Glutamatergic neuron (in vitro differentiated cells): ENCODE data around the gene CNNM1. TPM values are rescaled to one million over a fixed set of nuclear protein-coding genes. Genes with fewer than 3 reads are reported as not detected.

Experiments used
- DNase-seq: peaks from one replicate; pipeline ENCODE4 v3.0.0; 2022
- H3K27ac Mint-ChIP-seq: one replicate; pipeline ENCODE4 v1.8.0; 2020; ENCODE audit warnings: mild to moderate bottlenecking, mixed read lengths, inconsistent platforms; ENCODE audit not compliant: unreplicated experiment
- H3K27me3 Mint-ChIP-seq: one replicate; pipeline ENCODE4 v1.8.0; 2020; ENCODE audit warnings: mild to moderate bottlenecking, moderate library complexity, mixed read lengths, inconsistent platforms; ENCODE audit not compliant: unreplicated experiment
- H3K36me3 Mint-ChIP-seq: one replicate; pipeline ENCODE4 v1.8.0; 2020; ENCODE audit warnings: mild to moderate bottlenecking, mixed read lengths, inconsistent platforms; ENCODE audit not compliant: unreplicated experiment
- H3K4me1 Mint-ChIP-seq: one replicate; pipeline ENCODE4 v1.8.0; 2020; ENCODE audit warnings: mild to moderate bottlenecking, low read depth, mixed read lengths, inconsistent platforms; ENCODE audit not compliant: unreplicated experiment
- H3K4me3 Mint-ChIP-seq: one replicate; pipeline ENCODE4 v1.8.0; 2020; ENCODE audit warnings: mild to moderate bottlenecking, mixed read lengths, inconsistent platforms; ENCODE audit not compliant: unreplicated experiment
- H3K9me3 Mint-ChIP-seq: one replicate; pipeline ENCODE4 v1.8.0; 2020; ENCODE audit warnings: mild to moderate bottlenecking, moderate library complexity, mixed read lengths, inconsistent platforms; ENCODE audit not compliant: unreplicated experiment
- total RNA-seq: library from RNA; stranded (reverse); fragmentation: NEBNext Ultra II Directional; extraction: Animal tissue kit (Norgen Biotek cat#: 25700); gene quantifications from one replicate; pipeline ENCODE4 v1.2.1, GENCODE V29; 2021; ENCODE audit not compliant: unreplicated experiment
- TF ChIP-seq, protein P1 (sequence below): fragments of 200-600 bp; sonication (generic); IDR thresholded peaks from one replicate; pipeline ENCODE4 v1.5.0; 2021; ENCODE audit not compliant: partially characterized antibody, unreplicated experiment

CNNM1 gene
- total RNA-seq, 1 donor from 2014 or later, result 0.10 TPM

GRCh38 chr10:99410876-99411275 is 81.7 kb downstream of the CNNM1 start:
- Mint-ChIP-seq H3K36me3 (no peaks in the 10 kb centered on the region), H3K4me1 (no peaks in the 10 kb centered on the region), H3K27ac (no peak overlapping the region), H3K9me3 (peaks cover under 1% of the 10 kb centered on the region), H3K27me3 (peaks cover 3% of the 10 kb centered on the region), H3K4me3 (no peak overlapping the region)
- DNase-seq, result no peak
- TF ChIP-seq, protein P1, sequence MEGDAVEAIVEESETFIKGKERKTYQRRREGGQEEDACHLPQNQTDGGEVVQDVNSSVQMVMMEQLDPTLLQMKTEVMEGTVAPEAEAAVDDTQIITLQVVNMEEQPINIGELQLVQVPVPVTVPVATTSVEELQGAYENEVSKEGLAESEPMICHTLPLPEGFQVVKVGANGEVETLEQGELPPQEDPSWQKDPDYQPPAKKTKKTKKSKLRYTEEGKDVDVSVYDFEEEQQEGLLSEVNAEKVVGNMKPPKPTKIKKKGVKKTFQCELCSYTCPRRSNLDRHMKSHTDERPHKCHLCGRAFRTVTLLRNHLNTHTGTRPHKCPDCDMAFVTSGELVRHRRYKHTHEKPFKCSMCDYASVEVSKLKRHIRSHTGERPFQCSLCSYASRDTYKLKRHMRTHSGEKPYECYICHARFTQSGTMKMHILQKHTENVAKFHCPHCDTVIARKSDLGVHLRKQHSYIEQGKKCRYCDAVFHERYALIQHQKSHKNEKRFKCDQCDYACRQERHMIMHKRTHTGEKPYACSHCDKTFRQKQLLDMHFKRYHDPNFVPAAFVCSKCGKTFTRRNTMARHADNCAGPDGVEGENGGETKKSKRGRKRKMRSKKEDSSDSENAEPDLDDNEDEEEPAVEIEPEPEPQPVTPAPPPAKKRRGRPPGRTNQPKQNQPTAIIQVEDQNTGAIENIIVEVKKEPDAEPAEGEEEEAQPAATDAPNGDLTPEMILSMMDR, result no peak

- H3K27me3 Mint-ChIP-seq, result peaks cover 3% of the 10 kb centered on the region
- no peak for DNase-seq
- H3K9me3 Mint-ChIP-seq, result peaks cover 2% of the 10 kb centered on the region
- H3K4me1 Mint-ChIP-seq, result no peaks in the 10 kb centered on the region
- H3K27ac Mint-ChIP-seq, result no peak overlapping the region
- TF ChIP-seq, protein P1, result no peak
- no peaks in the 10 kb centered on the region for H3K36me3 Mint-ChIP-seq
- no peak overlapping the region for H3K4me3 Mint-ChIP-seq
These were observed 82.4 kb downstream of the CNNM1 start for GRCh38 chr10:99411546-99411945.

GRCh38 chr10:99412099-99412498 is 82.9 kb downstream of the CNNM1 start:
- no peak overlapping the region for H3K4me3 Mint-ChIP-seq

DNA sequence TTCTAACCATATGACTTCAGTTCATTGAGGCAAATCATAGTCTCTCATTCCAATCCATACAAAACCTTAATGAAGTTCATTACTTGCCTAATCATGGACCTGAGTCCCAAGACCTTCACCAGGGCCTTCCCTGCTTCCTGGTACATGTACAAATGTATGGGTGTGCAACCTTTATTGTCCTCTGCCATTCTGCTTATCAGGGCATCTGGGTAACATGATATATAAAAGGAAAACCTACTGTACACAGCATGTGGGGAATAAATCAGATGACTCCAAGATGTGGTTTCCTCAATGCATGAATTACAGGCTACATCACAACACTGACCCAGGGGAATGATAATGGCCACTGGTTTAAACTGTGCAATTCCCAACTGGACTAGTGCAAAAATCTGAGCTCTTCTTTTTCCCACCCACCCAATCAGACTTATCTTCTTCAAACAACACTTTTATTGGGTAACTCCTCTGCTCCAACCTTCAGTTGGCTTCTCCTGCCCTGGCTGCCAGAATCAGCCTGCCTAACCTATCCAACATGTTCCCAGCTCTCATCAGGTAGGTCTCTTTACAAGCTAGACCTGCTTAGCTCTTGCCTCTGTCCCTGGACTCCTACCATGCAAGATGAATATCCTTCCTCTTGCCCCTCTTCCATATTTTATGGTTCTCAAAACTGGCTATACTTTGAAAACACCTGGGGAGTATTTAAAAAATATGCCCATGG is 89.9 kb downstream of the CNNM1 start:
- H3K27ac Mint-ChIP-seq, result no peak overlapping the region
- H3K4me1 Mint-ChIP-seq, result no peaks in the 10 kb centered on the region
- peaks cover 6% of the 10 kb centered on the region for H3K36me3 Mint-ChIP-seq
- no peak for DNase-seq
- no peak overlapping the region for H3K4me3 Mint-ChIP-seq
- TF ChIP-seq, protein P1, result no peak
- peaks cover 2% of the 10 kb centered on the region for H3K9me3 Mint-ChIP-seq
- peaks cover 2% of the 10 kb centered on the region for H3K27me3 Mint-ChIP-seq

More at GRCh38 chr10:99412099-99412498, 82.9 kb downstream of the CNNM1 start:
- no peak for DNase-seq
- Mint-ChIP-seq H3K27me3 (peaks cover 3% of the 10 kb centered on the region), H3K9me3 (peaks cover 2% of the 10 kb centered on the region), H3K36me3 (no peaks in the 10 kb centered on the region), H3K4me1 (no peaks in the 10 kb centered on the region), H3K27ac (no peak overlapping the region)
- TF ChIP-seq, protein P1, result no peak

GRCh38 chr10:99419688-99420087 is 90.5 kb downstream of the CNNM1 start:
- Mint-ChIP-seq H3K9me3 (peaks cover 2% of the 10 kb centered on the region), H3K4me1 (no peaks in the 10 kb centered on the region), H3K27ac (no peak overlapping the region), H3K4me3 (no peak overlapping the region), H3K27me3 (peaks cover under 1% of the 10 kb centered on the region), H3K36me3 (peaks cover 6% of the 10 kb centered on the region)
- DNase-seq, result no peak
- TF ChIP-seq, protein P1, result no peak
